Measurements from ENCODE around the gene NSD1. TPM values are rescaled to one million over a fixed set of nuclear protein-coding genes. Genes with fewer than 3 reads are reported as not detected.
A peak's percentile ranks its signal among the peaks of the same experiment; 100 is the strongest.

The NSD1 gene
- total and polyA plus RNA-seq, 9 of the 15 experiments (the other 6 are each of a cell fraction or from before 2014, with no cell fraction given), result 3.8 to 51.0 (median 24.7) TPM

DNA sequence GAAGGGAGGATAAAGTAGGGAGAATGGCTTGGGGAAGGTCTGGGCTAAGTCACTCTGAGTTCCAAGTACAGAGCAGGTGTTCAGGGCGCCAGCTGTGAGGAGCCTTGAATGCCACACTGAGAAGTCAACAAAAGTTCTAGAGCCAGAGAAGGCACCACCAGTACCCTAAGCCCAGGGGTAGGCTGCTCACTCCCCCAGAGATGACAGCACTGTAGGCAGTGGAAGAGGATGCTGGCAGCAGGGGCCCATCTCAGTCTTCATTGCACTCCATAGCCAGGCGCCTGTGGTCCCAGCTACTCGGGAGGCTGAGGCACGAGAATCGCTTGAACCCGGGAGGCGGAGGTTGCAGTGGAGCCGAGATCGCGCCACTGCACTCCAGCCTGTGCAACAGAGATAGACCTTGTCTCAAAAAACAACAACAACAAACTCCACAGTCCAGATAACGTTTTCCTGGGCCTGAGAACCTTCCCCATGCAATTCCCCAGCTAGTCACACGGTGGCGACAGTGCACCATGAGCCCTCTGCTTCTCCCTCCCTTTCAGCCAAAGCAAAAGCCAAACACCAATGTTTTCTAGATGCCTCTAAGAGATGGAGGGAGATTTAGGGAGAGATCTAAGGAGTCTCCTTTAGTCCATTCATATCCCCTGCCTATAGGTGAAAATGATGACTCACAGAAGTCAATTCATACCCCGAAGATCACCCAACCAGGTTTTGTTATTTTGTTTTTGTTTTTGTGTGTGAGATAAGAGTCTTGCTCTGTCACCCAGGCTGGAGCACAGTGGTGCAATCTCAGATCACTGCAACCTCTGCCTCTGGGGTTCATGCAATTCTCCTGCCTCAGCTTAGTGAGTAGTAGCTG lies 19.8 kb upstream of the NSD1 start (continued):
- TF ChIP-seq TCFL5 (CRISPR knock-in tag; conservative IDR thresholded peaks at IDR 0.05) (no peak), BCOR (IDR thresholded peaks at IDR 0.05) (peak; percentile 87), ZNF253 (CRISPR knock-in tag; conservative IDR thresholded peaks at IDR 0.05) (no peak), PTBP1 (IDR thresholded peaks at IDR 0.05; ENCODE audit: low read depth, low read length) (no peak), TAF9B (IDR thresholded peaks at IDR 0.05; ENCODE audit: partially characterized antibody) (no peak), FUS (optimal IDR thresholded peaks at IDR 0.05; ENCODE audit: low read depth, low read length) (no peak)
- TF ChIP-seq, protein P1, sequence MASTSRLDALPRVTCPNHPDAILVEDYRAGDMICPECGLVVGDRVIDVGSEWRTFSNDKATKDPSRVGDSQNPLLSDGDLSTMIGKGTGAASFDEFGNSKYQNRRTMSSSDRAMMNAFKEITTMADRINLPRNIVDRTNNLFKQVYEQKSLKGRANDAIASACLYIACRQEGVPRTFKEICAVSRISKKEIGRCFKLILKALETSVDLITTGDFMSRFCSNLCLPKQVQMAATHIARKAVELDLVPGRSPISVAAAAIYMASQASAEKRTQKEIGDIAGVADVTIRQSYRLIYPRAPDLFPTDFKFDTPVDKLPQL (IDR thresholded peaks at IDR 0.05; ENCODE audit: extremely low read depth, insufficient read length), result no peak
- TF ChIP-seq, protein P2, sequence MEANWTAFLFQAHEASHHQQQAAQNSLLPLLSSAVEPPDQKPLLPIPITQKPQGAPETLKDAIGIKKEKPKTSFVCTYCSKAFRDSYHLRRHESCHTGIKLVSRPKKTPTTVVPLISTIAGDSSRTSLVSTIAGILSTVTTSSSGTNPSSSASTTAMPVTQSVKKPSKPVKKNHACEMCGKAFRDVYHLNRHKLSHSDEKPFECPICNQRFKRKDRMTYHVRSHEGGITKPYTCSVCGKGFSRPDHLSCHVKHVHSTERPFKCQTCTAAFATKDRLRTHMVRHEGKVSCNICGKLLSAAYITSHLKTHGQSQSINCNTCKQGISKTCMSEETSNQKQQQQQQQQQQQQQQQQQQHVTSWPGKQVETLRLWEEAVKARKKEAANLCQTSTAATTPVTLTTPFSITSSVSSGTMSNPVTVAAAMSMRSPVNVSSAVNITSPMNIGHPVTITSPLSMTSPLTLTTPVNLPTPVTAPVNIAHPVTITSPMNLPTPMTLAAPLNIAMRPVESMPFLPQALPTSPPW (CRISPR knock-in tag; IDR thresholded peaks at IDR 0.05), result peak; percentile 73
- TF ChIP-seq, protein P3, sequence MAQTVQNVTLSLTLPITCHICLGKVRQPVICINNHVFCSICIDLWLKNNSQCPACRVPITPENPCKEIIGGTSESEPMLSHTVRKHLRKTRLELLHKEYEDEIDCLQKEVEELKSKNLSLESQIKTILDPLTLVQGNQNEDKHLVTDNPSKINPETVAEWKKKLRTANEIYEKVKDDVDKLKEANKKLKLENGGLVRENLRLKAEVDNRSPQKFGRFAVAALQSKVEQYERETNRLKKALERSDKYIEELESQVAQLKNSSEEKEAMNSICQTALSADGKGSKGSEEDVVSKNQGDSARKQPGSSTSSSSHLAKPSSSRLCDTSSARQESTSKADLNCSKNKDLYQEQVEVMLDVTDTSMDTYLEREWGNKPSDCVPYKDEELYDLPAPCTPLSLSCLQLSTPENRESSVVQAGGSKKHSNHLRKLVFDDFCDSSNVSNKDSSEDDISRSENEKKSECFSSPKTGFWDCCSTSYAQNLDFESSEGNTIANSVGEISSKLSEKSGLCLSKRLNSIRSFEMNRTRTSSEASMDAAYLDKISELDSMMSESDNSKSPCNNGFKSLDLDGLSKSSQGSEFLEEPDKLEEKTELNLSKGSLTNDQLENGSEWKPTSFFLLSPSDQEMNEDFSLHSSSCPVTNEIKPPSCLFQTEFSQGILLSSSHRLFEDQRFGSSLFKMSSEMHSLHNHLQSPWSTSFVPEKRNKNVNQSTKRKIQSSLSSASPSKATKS (CRISPR knock-in tag; IDR thresholded peaks at IDR 0.05), result no peak
- TF ChIP-seq, protein P4, sequence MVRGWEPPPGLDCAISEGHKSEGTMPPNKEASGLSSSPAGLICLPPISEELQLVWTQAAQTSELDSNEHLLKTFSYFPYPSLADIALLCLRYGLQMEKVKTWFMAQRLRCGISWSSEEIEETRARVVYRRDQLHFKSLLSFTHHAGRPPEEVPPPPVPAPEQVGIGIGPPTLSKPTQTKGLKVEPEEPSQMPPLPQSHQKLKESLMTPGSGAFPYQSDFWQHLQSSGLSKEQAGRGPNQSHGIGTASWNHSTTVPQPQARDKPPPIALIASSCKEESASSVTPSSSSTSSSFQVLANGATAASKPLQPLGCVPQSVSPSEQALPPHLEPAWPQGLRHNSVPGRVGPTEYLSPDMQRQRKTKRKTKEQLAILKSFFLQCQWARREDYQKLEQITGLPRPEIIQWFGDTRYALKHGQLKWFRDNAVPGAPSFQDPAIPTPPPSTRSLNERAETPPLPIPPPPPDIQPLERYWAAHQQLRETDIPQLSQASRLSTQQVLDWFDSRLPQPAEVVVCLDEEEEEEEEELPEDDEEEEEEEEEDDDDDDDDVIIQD (CRISPR knock-in tag; IDR thresholded peaks at IDR 0.05), result no peak
- TF ChIP-seq, protein P5, sequence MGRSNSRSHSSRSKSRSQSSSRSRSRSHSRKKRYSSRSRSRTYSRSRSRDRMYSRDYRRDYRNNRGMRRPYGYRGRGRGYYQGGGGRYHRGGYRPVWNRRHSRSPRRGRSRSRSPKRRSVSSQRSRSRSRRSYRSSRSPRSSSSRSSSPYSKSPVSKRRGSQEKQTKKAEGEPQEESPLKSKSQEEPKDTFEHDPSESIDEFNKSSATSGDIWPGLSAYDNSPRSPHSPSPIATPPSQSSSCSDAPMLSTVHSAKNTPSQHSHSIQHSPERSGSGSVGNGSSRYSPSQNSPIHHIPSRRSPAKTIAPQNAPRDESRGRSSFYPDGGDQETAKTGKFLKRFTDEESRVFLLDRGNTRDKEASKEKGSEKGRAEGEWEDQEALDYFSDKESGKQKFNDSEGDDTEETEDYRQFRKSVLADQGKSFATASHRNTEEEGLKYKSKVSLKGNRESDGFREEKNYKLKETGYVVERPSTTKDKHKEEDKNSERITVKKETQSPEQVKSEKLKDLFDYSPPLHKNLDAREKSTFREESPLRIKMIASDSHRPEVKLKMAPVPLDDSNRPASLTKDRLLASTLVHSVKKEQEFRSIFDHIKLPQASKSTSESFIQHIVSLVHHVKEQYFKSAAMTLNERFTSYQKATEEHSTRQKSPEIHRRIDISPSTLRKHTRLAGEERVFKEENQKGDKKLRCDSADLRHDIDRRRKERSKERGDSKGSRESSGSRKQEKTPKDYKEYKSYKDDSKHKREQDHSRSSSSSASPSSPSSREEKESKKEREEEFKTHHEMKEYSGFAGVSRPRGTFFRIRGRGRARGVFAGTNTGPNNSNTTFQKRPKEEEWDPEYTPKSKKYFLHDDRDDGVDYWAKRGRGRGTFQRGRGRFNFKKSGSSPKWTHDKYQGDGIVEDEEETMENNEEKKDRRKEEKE (IDR thresholded peaks at IDR 0.05; ENCODE audit: borderline replicate concordance in 1 of 2, control insufficient read depth in 1 of 2, low read depth in 2 of 2, low read length in 1 of 2), result no peak

All from K562 (cell line).